ENCODE data around the gene WNT3A. TPM values are rescaled to one million over a fixed set of nuclear protein-coding genes. Genes with fewer than 3 reads are reported as not detected.

WNT3A gene
- polyA plus RNA-seq, 1 of the 3 experiments (the other 2 are of a cell fraction) = not detected

DNA sequence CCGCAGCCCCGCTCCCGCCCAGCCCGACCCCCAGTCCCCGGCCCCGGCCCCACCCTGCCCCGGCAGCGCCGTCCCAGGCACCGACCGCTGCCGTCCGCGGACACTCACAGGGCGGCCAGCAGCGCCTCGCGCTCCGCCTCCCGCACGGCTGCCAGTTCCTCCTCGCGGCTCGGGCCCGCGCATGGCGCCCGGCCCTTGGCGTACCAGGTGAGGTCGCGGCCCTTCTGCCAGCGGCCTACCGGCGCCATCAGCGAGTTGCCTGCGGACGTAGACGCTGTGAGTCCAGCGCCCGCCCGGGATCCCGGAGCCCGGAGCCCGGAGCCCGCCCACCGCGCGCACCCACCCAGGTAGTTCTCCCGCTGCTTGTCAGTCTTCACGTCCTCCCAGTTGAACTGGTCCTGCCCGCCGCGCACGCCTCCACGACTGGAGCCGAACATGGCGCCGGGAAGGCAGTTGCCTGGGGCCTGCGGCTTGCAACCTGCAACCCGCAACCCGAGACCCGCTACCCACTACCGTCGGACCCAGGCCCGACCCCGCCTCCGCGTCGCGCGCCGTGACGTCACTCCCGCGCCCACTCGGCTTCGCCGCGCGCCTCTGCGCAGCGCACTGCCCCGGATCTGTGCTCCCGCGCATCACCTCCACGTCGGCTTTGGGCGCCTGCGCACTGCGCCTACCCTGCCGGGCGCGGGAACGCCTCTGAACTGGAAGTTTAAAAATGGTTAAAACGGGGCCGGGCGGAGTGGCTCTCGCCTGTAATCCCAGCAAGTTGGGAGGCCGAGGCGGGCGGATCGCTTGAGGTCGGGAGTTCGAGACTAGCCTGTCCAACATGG lies 96.2 kb downstream of the WNT3A start, which contains the start of gene C1orf35 (continued):
- TF ChIP-seq, protein P1, sequence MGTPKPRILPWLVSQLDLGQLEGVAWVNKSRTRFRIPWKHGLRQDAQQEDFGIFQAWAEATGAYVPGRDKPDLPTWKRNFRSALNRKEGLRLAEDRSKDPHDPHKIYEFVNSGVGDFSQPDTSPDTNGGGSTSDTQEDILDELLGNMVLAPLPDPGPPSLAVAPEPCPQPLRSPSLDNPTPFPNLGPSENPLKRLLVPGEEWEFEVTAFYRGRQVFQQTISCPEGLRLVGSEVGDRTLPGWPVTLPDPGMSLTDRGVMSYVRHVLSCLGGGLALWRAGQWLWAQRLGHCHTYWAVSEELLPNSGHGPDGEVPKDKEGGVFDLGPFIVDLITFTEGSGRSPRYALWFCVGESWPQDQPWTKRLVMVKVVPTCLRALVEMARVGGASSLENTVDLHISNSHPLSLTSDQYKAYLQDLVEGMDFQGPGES (IDR thresholded peaks at IDR 0.05; ENCODE audit: low read depth, low read length) = no peak
- TF ChIP-seq RAD21 (IDR thresholded peaks at IDR 0.05; ENCODE audit: low read length) = no peak
- TF ChIP-seq RXRA (IDR thresholded peaks at IDR 0.05; ENCODE audit: borderline replicate concordance, low read depth) = no peak
- TF ChIP-seq NFIC (IDR thresholded peaks at IDR 0.05; ENCODE audit: borderline replicate concordance) = no peak
- TF ChIP-seq YY1 (IDR thresholded peaks at IDR 0.05; ENCODE audit: low read depth) = 0 out of 2 replicates have a peak, but pooled peaks have one; percentile 47
- 0 out of 2 replicates have a peak, but pooled peaks have one; percentile 29 for TF ChIP-seq GABPA (IDR thresholded peaks at IDR 0.05; ENCODE audit: low read depth)
- TF ChIP-seq, protein P2, sequence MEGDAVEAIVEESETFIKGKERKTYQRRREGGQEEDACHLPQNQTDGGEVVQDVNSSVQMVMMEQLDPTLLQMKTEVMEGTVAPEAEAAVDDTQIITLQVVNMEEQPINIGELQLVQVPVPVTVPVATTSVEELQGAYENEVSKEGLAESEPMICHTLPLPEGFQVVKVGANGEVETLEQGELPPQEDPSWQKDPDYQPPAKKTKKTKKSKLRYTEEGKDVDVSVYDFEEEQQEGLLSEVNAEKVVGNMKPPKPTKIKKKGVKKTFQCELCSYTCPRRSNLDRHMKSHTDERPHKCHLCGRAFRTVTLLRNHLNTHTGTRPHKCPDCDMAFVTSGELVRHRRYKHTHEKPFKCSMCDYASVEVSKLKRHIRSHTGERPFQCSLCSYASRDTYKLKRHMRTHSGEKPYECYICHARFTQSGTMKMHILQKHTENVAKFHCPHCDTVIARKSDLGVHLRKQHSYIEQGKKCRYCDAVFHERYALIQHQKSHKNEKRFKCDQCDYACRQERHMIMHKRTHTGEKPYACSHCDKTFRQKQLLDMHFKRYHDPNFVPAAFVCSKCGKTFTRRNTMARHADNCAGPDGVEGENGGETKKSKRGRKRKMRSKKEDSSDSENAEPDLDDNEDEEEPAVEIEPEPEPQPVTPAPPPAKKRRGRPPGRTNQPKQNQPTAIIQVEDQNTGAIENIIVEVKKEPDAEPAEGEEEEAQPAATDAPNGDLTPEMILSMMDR (IDR thresholded peaks at IDR 0.05) = no peak
- no peak; the same call in 1 of the 2 replicates for TF ChIP-seq SIN3A (IDR thresholded peaks at IDR 0.05; ENCODE audit: borderline replicate concordance, low read depth, low read length)
- TF ChIP-seq POLR2AphosphoS5 (IDR thresholded peaks at IDR 0.05; ENCODE audit: low read depth, low read length) = peak; percentile 50; the same call in 1 of the 2 replicates

DNA sequence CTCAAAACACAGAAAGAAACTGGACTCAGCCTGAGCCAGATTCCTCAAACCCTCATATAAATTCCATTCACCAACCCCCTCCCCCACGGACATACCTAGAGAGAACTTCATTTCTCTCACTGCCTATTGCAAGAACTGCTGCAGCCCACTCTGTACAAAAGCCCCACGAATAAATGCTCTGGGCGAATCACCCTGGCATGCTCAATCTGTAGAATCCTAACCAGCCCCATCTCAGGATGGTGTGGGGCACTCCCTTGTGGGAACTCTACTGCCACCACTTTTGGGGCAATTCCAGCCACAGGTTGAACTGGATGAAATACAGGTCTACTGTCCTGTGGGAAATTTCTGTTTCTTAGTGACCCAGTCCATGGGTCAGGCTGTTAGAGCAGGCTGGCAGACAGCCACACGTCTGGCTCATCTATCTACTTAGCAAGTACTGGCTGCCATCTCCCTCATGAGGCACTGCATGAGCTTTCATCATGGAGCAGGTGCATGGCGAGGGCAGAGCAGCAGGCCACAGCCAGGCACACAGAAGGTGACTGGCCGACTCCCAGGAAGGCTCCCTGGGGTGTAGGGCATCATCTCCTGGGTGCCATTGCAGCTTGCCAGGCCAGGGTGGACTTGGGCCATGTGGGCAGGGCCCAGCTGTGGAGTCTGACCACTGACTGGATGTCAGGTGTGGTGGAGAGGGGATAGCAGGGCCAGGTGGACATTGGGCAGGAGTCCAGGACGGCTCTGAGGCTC lies 97.9 kb downstream of the WNT3A start:
- 0 out of 2 replicates have a peak overlapping the region, but pooled peaks have one; percentile 77 for H3K4me2 ChIP-seq
- H3K4me3 ChIP-seq (ENCODE audit: low read depth in 2 of 2, low read length in 1 of 2) = no peak overlapping the region
- peaks cover 22% of the 10 kb centered on the region for H4K20me1 ChIP-seq (ENCODE audit: insufficient read depth)
- H3K27ac ChIP-seq (ENCODE audit: low read depth in 2 of 2, low read length in 1 of 2) = no peak overlapping the region
- no peak for TF ChIP-seq JUND (IDR thresholded peaks at IDR 0.05)
- TF ChIP-seq NRF1 (IDR thresholded peaks at IDR 0.05; ENCODE audit: low read depth, low read length) = no peak
- no peak for TF ChIP-seq FOSL2 (IDR thresholded peaks at IDR 0.05; ENCODE audit: borderline replicate concordance, low read depth)
- no peak for TF ChIP-seq SMC3 (IDR thresholded peaks at IDR 0.05; ENCODE audit: low read depth, low read length)
- TF ChIP-seq RFX5 (IDR thresholded peaks at IDR 0.05; ENCODE audit: low read length) = no peak
- TF ChIP-seq EZH2phosphoT487 (IDR thresholded peaks at IDR 0.05; ENCODE audit: borderline replicate concordance, low read depth) = no peak
- CTCF ChIA-PET = no interaction called here
- no peaks in the 10 kb centered on the region for H3K9me3 ChIP-seq
- POLR2A ChIA-PET = interaction anchor here (1.1 kb wide), 1 partner anchor 106 kb away, joined by 3 read pairs; no protein-coding TSS in a partner anchor
- no peak for DNase-seq
- peaks cover 19 to 35% of the 10 kb centered on the region in 2 experiments for H3K36me3 ChIP-seq (replicated peaks in 1 of 2; ENCODE audit: control insufficient read depth in 1 of 2, insufficient read depth in 2 of 2, low read length in 1 of 2)
- WGBS (ENCODE audit: low lambda C conversion rate) = 76% methylated on average over 7 of the region's 7 CpGs
- H3K9me2 ChIP-seq = no peaks in the 10 kb centered on the region
- peaks cover 8 to 39% of the 10 kb centered on the region in 2 experiments; a peak in 3 of 4 replicates for H3K4me1 ChIP-seq (ENCODE audit: control insufficient read depth in 1 of 2, insufficient read depth in 2 of 2, low read depth in 1 of 2, low read length in 1 of 2)
- H2AFZ ChIP-seq (ENCODE audit: low read depth) = no peak overlapping the region
- H3K9ac ChIP-seq = no peak overlapping the region
- no peaks in the 10 kb centered on the region for H3K27me3 ChIP-seq (ENCODE audit: insufficient read depth)
- peaks cover 50% of the 10 kb centered on the region for H3K79me2 ChIP-seq (ENCODE audit: insufficient read depth)
- peaks cover 19% of the 10 kb centered on the region for H3F3A ChIP-seq (replicated peaks; ENCODE audit: insufficient read depth)

Measured in SK-N-SH (cell line).